Fibroblast of mammary gland (primary cell): Measurements from ENCODE around the gene PSMB5.

Experiments used
- DNase-seq: peaks from one replicate; pipeline ENCODE4 v3.0.0-alpha.2; 2010; ENCODE audit warnings: low read depth
- H3K4me3 ChIP-seq: 2 replicates; pipeline ENCODE4 v1.5.1; 2011; ENCODE audit warnings: low read depth, mild to moderate bottlenecking, low read length, moderate library complexity; ENCODE audit not compliant: control insufficient read depth
- TF ChIP-seq, protein P1 (sequence below): conservative IDR thresholded peaks from 2 replicates; pipeline ENCODE4 v1.5.1; 2011; ENCODE audit warnings: low read depth, low read length, inconsistent platforms; ENCODE audit not compliant: control insufficient read depth, insufficient read depth

The PSMB5 gene

DNA sequence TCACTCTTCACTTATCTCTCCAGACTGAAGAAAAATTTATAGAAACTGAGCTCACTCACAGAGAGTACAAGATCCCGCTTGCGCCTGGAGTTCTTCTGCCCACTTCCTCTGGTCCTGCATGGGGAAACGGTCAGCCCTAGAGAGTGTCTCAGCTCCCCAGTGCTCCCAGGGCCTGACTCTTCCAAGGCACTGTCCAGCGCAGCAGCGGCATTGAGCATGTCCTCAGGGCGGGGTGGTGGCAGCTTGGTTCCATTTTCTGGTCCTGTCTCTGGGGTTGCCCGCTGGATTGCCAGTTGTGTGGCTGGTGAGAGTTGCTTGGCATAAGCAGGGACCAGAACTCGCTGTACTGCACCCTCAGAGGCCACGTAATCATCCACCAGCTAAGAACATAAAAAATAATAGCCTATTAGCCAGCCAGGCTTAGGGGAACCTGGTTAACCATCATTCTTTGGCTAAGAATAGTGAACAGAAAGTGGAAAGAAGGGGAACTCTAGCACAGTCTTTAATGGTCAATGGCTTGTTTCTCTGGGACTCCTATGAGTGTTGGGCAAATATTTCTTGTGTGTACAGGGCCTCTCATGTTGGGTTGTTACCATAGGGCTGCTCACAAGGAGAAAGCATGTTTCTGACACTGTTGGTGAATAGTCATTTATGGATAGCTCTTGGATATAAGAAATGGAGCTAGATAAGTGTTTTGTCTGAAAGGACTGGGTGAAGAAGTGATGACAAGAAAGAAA is 38.6 kb downstream of the PSMB5 start:
- TF ChIP-seq, protein P1, sequence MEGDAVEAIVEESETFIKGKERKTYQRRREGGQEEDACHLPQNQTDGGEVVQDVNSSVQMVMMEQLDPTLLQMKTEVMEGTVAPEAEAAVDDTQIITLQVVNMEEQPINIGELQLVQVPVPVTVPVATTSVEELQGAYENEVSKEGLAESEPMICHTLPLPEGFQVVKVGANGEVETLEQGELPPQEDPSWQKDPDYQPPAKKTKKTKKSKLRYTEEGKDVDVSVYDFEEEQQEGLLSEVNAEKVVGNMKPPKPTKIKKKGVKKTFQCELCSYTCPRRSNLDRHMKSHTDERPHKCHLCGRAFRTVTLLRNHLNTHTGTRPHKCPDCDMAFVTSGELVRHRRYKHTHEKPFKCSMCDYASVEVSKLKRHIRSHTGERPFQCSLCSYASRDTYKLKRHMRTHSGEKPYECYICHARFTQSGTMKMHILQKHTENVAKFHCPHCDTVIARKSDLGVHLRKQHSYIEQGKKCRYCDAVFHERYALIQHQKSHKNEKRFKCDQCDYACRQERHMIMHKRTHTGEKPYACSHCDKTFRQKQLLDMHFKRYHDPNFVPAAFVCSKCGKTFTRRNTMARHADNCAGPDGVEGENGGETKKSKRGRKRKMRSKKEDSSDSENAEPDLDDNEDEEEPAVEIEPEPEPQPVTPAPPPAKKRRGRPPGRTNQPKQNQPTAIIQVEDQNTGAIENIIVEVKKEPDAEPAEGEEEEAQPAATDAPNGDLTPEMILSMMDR = no peak
- no peak overlapping the region for H3K4me3 ChIP-seq
- DNase-seq = no peak

DNA sequence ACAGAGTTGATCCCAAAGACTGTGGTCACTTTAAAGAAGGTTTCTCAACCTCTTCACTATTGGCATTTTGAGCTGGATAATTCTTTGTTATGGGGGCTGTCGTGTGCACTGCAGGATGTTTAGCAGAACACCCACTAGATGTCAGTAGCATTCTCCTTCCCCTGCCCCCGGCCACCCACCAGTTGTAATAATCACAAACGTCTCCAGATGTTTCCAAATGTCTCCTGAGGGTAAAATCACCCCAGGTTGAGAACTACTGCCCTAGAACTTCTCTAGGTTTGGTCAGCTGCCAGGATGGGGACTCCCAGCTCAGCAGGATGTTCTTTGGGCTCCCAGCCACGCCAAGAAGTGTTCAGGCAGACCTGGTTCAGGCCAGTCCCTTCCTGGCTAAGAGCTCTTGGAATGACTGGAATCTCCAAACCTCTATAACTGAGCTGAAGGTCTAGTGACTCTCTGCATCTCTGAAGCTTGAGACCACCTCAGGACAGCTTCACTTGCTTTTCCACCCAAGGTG is 39.9 kb downstream of the PSMB5 start:
- peak; percentile 67 for DNase-seq
- TF ChIP-seq, protein P1 = peak; percentile 70
- H3K4me3 ChIP-seq = no peak overlapping the region

DNA sequence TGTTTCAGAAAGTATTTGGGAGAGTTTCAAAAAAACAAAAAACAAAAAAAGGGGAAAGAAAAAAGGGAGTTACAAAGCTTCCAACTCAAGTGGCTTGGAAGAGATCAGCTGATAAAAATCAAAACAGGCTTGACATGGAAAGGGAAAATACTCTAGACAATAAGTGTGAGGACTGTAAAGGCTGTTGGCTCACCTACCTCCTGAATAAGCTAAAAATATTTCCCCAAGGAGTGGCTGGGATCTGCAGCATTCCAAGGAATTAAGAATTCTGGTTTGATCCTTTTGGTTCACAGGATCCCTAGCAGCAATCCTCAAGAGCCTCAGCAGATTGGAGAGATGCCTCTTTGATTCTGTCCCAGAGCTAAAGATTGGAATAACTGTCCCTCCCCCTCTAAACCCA is 41.2 kb downstream of the PSMB5 start:
- no peak for DNase-seq
- TF ChIP-seq, protein P1 = no peak
- H3K4me3 ChIP-seq = no peak overlapping the region

DNA sequence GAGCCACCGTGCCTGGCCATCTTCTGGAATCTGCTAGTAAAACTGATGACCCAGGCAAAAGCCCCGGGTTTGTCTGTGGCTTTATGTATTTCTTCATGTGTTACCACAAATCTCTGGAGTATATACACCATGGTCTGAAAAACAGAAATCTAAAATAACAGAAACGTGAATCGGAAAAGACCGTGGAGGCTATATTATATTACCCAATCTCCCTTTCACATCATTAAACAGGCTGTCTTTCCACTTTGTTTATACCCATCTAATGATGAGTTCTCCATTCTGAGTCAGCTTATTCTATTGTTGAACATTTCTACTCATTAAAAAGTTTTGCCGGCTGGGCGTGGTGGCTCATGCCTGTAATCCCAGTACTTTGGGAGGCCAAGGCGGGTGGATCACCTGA is 42.8 kb downstream of the PSMB5 start:
- no peak for DNase-seq
- H3K4me3 ChIP-seq = no peak overlapping the region
- TF ChIP-seq, protein P1 = no peak

DNA sequence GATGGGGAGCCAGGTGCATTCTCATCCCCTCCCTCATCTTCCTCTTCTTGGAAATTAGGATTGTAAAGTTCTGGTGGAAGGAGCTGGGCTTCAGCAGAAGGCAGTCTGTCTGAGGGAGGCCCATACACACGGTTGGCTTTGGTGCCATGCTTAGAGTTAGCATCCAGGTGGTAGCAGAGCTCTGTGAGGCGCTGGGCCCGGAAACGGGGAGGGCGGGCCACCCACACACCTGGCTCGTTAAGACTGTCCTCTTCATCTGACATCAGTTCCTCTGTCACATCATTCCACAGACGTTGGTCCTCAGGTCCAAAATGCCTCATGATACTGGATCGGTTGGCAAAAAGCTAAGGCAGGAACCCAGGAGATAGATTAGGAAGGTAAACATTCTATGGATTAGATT is 47.4 kb downstream of the PSMB5 start:
- DNase-seq = no peak
- TF ChIP-seq, protein P1 = no peak
- no peak overlapping the region for H3K4me3 ChIP-seq

DNA sequence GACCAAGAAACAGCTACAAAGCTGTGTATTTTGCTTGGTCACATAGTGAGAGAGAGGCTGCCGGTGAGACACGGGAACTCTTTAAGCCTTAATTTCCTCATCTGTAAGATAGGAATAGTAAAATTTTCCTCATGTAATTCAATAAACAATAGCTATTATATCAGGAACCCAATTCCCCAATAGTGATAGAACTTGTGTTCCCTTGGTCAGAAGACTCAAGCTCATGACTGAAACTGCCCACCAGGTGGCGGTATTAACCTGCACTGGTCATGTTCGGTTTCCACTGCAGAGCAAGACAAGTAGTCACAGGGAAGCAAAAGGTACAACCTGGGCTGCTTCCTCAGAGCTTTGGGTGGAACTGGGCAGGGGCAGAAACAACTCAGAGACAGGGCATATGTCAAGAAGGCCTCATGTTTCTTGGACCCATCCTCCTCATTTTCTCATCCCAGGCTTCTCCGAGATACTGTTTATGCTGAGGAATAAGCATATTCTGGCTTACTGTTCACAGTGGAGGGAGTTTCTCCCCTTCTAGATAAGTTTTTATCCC is 48.1 kb downstream of the PSMB5 start:
- DNase-seq = peak; percentile 88
- TF ChIP-seq, protein P1 = peak; percentile 95
- H3K4me3 ChIP-seq = no peak overlapping the region
